ENCODE measurements around the gene UBE2D2.
"Not testable (repeated sequence)": the region's sequence is repeated elsewhere in the genome, so short reads cannot be mapped to it uniquely, and the experiment has no call there.

Gene UBE2D2

GRCh38 chr5:139584137-139584536 is 23.0 kb downstream of the UBE2D2 start:
- Histone ChIP-seq H3K36me3 (replicated peaks) (no peaks in the 10 kb centered on the region), H3K27me3 (replicated peaks) (no peaks in the 10 kb centered on the region), H3K27ac (no peak overlapping the region), H3K4me3 (ENCODE audit: low read depth, low read length) (no peak overlapping the region)
- in situ Hi-C loops (cut with HindIII; ENCODE audit: low pct_ligation_motif_present, low sequenced_read_pairs), result no loop called here
- TF ChIP-seq CTCF (IDR thresholded peaks at IDR 0.05; ENCODE audit: low read depth, low read length, missing control alignments), result no peak
- no peak for DNase-seq

GRCh38 chr5:139588116-139588515 is 27.0 kb downstream of the UBE2D2 start:
- H3K27me3 ChIP-seq (replicated peaks); DNase-seq; H3K27ac ChIP-seq; in situ Hi-C loops (cut with HindIII; ENCODE audit: low pct_ligation_motif_present, low sequenced_read_pairs); H3K4me3 ChIP-seq (ENCODE audit: low read depth, low read length); H3K36me3 ChIP-seq (replicated peaks): not testable (repeated sequence)

GRCh38 chr5:139588962-139589361 is 27.8 kb downstream of the UBE2D2 start:
- no peak for TF ChIP-seq CTCF (IDR thresholded peaks at IDR 0.05; ENCODE audit: low read depth, low read length, missing control alignments)
- no peak for DNase-seq
- in situ Hi-C loops (cut with HindIII; ENCODE audit: low pct_ligation_motif_present, low sequenced_read_pairs), result no loop called here
- H3K36me3 ChIP-seq (replicated peaks), result no peaks in the 10 kb centered on the region
- H3K27ac ChIP-seq, result no peak overlapping the region
- H3K4me3 ChIP-seq (ENCODE audit: low read depth, low read length), result no peak overlapping the region
- no peaks in the 10 kb centered on the region for H3K27me3 ChIP-seq (replicated peaks)

GRCh38 chr5:139592289-139592688 is 31.1 kb downstream of the UBE2D2 start:
- H3K4me3 ChIP-seq (ENCODE audit: low read depth, low read length), result no peak overlapping the region
- in situ Hi-C loops (cut with HindIII; ENCODE audit: low pct_ligation_motif_present, low sequenced_read_pairs), result no loop called here
- H3K36me3 ChIP-seq (replicated peaks), result no peaks in the 10 kb centered on the region
- no peak overlapping the region for H3K27ac ChIP-seq
- no peaks in the 10 kb centered on the region for H3K27me3 ChIP-seq (replicated peaks)
- no peak for TF ChIP-seq CTCF (IDR thresholded peaks at IDR 0.05; ENCODE audit: low read depth, low read length, missing control alignments)
- DNase-seq, result no peak

GRCh38 chr5:139593076-139593475 is 31.9 kb downstream of the UBE2D2 start:
- DNase-seq; H3K27me3 ChIP-seq (replicated peaks); in situ Hi-C loops (cut with HindIII; ENCODE audit: low pct_ligation_motif_present, low sequenced_read_pairs); H3K27ac ChIP-seq; H3K36me3 ChIP-seq (replicated peaks); H3K4me3 ChIP-seq (ENCODE audit: low read depth, low read length): not testable (repeated sequence)

GRCh38 chr5:139593716-139594319 is 32.7 kb downstream of the UBE2D2 start:
- DNase-seq, result peak; percentile 65
- Histone ChIP-seq H3K27ac (peak overlapping the region; percentile 22), H3K4me3 (ENCODE audit: low read depth, low read length) (no peak overlapping the region), H3K27me3 (replicated peaks) (no peaks in the 10 kb centered on the region), H3K36me3 (replicated peaks) (no peaks in the 10 kb centered on the region)
- in situ Hi-C loops (cut with HindIII; ENCODE audit: low pct_ligation_motif_present, low sequenced_read_pairs), result no loop called here
- no peak for TF ChIP-seq CTCF (IDR thresholded peaks at IDR 0.05; ENCODE audit: low read depth, low read length, missing control alignments)

GRCh38 chr5:139597134-139597533 is 36.0 kb downstream of the UBE2D2 start:
- no peak for TF ChIP-seq CTCF (IDR thresholded peaks at IDR 0.05; ENCODE audit: low read depth, low read length, missing control alignments)
- H3K36me3 ChIP-seq (replicated peaks), result peaks cover 11% of the 10 kb centered on the region
- H3K27me3 ChIP-seq (replicated peaks), result no peaks in the 10 kb centered on the region
- H3K27ac ChIP-seq, result no peak overlapping the region
- H3K4me3 ChIP-seq (ENCODE audit: low read depth, low read length), result no peak overlapping the region
- in situ Hi-C loops (cut with HindIII; ENCODE audit: low pct_ligation_motif_present, low sequenced_read_pairs), result no loop called here
- no peak for DNase-seq

GRCh38 chr5:139598601-139598965 is 37.4 kb downstream of the UBE2D2 start:
- H3K4me3 ChIP-seq (ENCODE audit: low read depth, low read length); in situ Hi-C loops (cut with HindIII; ENCODE audit: low pct_ligation_motif_present, low sequenced_read_pairs); H3K27me3 ChIP-seq (replicated peaks); H3K27ac ChIP-seq; DNase-seq: not testable (repeated sequence)
- H3K36me3 ChIP-seq (replicated peaks), result peaks cover 19% of the 10 kb centered on the region

All from brain microvascular endothelial cell (primary cell).